Pancreas (tissue), 10 donors: ENCODE data around the gene BCL3. TPM values are rescaled to one million over a fixed set of nuclear protein-coding genes. Genes with fewer than 3 reads are reported as not detected.

Source experiments
- ATAC-seq, 4 donors: fragments of 200-7000 bp; cut with Tn5 transposase; one replicate each; pipeline versions ENCODE4 v1.8.0 to v1.9.1; 2020; ENCODE audit warnings: mild to moderate bottlenecking in 4 of 4, moderate library complexity in 4 of 4
- DNase-seq, 6 donors: peaks; one replicate each; pipeline ENCODE4 v3.0.0-alpha.2; 2020
- FAIRE-seq: peaks from 2 replicates; lab custom pipeline; 2012; peaks lifted over from hg19 to GRCh38; lab: Jason Lieb, UNC
- H3K27ac ChIP-seq, 4 donors: fragments of 200-600 bp; sonication (generic); 1 replicate in 3 of 4; 2 replicates in 1 of 4; pipeline versions ENCODE4 v1.5.0 to v1.8.0; 2020
- H3K27me3 ChIP-seq, 4 donors: fragments of 200-600 bp; one replicate each; pipeline ENCODE4 v1.8.0; 2021
- H3K36me3 ChIP-seq, 3 donors: fragments of 200-600 bp; sonication (generic) in 1 of 3; one replicate each; pipeline versions ENCODE4 v1.5.0 to v1.8.0; 2020 to 2021
- H3K4me1 ChIP-seq, 3 donors: fragments of 200-600 bp; one replicate each; pipeline ENCODE4 v1.8.0; 2021
- H3K4me3 ChIP-seq, 4 donors: fragments of 200-600 bp; sonication (generic) in 2 of 4; one replicate each; pipeline versions ENCODE4 v1.5.0 to v1.8.0; 2020 to 2021
- H3K9me3 ChIP-seq, 4 donors: fragments of 200-600 bp; one replicate each; pipeline ENCODE4 v1.8.0; 2021
- WGBS, 2 donors: extraction: QIAGEN DNeasy Blood & Tissue Kit; methylation state at CpG; one replicate each; pipeline ENCODE4 v1.1.7; 2013; 5-methylcytosine and 5-hydroxymethylcytosine counted together
- intact Hi-C, 3 donors: fragments of 100-400 bp; cut with DNase I; formaldehyde crosslinking; loops; one replicate each; pipeline versions ENCODE4 v1.11.1 to v1.14.2; 2022
- polyA plus RNA-seq, 2 donors: library from polyadenylated mRNA; stranded (reverse); fragments of 200-250 nt; gene quantifications; one replicate each; pipeline ENCODE4 v1.2.3, GENCODE V29; 2013
- total RNA-seq, 6 donors: library from RNA; stranded (reverse); fragmentation: NEBNext Ultra II Directional in 4 of 6; extraction: Animal tissue kit (Norgen Biotek cat#: 25700) in 4 of 6; gene quantifications; one replicate each; pipeline versions ENCODE4 v1.2.1 to v1.2.4, GENCODE V29; 2021 to 2023
- TF ChIP-seq, protein P1 (sequence below), 4 donors: fragments of 200-600 bp; sonication (generic) in 3 of 4; IDR thresholded peaks; one replicate each; pipeline versions ENCODE4 v1.5.0 to v1.8.0; 2021; ENCODE audit warnings: antibody characterized with exemption in 4 of 4
- donor health status: healthy with polysubstance abuse.
- donor health status: DM: no; HTN: no; CAD: no; lungs with moderate emphysema.
- donor health status: DM: no; HTN: no; CAD: no.
- donor health status: control.
- donor health status: control.
- donor health status: Bipolar disorder and iron deficiency.
- donor health status: DM: yes; HTN: yes; CAD: no.
- donor health status: DM: no; HTN: no; CAD: no.
- donor health status: DM: no; HTN: no; CAD: no.
- donor health status: DM: yes; HTN: yes; CAD: no.

The BCL3 gene
- total and polyA plus RNA-seq, 8 donors = 13.9 to 113 (median 36.5) TPM

DNA sequence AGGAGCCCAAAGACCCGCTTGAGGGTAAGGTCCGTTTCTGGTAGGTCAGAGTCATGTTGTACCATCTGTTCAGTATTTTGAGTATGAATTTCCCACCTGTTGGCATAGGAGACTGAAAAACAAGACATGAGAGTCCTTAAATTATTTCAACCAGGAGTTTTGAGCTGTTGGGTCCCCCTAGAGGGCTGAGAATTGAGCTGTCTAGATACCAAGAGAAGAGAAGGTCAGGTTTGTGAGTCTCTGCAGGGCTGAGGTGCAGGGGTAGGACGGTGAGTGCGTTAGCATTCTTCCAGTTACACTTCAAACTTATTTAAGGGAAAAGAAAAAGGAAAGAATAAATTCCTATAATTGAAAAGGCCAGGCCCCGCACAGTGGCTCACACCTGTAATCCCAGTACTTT is 34.2 kb downstream of the BCL3 start:
- Histone ChIP-seq H3K9me3 (no peaks in the 10 kb centered on the region), H3K36me3 (no peaks in the 10 kb centered on the region), H3K27ac (no peak overlapping the region), H3K4me1 (peaks cover 0 to 8% (median 0%) of the 10 kb centered on the region in 3 donors), H3K4me3 (no peak overlapping the region), H3K27me3 (no peaks in the 10 kb centered on the region)
- intact Hi-C loops = no loop called here
- 90 to 92% methylated on average over 5 of the region's 5 CpGs for WGBS, 2 donors
- DNase-seq (no peak), ATAC-seq (no peak), FAIRE-seq (no peak)
- TF ChIP-seq, protein P1, sequence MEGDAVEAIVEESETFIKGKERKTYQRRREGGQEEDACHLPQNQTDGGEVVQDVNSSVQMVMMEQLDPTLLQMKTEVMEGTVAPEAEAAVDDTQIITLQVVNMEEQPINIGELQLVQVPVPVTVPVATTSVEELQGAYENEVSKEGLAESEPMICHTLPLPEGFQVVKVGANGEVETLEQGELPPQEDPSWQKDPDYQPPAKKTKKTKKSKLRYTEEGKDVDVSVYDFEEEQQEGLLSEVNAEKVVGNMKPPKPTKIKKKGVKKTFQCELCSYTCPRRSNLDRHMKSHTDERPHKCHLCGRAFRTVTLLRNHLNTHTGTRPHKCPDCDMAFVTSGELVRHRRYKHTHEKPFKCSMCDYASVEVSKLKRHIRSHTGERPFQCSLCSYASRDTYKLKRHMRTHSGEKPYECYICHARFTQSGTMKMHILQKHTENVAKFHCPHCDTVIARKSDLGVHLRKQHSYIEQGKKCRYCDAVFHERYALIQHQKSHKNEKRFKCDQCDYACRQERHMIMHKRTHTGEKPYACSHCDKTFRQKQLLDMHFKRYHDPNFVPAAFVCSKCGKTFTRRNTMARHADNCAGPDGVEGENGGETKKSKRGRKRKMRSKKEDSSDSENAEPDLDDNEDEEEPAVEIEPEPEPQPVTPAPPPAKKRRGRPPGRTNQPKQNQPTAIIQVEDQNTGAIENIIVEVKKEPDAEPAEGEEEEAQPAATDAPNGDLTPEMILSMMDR (IDR thresholded peaks at IDR 0.05) = no peak

DNA sequence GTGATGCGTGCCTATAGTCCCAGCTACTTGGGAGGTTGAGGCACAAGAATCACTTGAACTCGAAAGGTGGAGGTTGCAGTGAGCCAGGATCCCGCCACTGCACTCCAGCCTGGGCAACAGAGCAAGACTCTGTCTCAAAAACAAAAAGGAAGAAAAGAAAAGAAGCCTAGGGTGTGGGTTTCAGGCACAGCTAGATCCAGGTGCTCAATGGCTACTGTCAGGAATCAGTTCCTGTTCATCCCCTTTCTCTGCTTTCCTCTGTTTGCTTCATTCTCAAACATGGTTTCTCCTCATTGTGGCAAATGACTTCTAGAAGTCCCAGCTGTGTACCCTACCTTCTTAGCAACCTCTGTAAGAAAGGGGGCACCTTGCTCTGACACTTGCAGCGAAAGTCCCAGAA is 35.0 kb downstream of the BCL3 start:
- ATAC-seq = no peak
- TF ChIP-seq, protein P1 (IDR thresholded peaks at IDR 0.05) = no peak

DNA sequence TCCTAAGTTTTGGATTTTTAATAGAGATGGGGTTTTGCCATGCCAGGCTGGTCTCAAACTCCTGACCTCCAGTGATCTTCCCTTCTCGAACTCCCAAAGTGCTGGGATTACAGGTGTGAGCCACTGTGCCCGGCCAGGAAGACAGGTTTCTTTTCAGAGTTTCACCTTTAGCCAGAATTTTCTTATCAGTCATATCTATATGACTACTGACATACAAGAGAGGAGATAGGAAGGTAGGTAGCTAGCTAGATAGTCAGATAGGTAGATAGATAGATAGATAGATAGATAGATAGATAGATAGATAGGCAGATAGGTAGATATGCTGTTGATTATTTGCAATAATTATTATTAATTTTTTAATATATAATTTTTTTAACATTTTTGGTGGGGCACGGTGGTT is 36.8 kb downstream of the BCL3 start:
- H3K36me3 ChIP-seq = no peaks in the 10 kb centered on the region
- H3K4me3 ChIP-seq = no peak overlapping the region
- ATAC-seq (no peak), DNase-seq (no peak), FAIRE-seq (no peak)
- no peaks in the 10 kb centered on the region for H3K27me3 ChIP-seq
- H3K9me3 ChIP-seq = no peaks in the 10 kb centered on the region
- H3K27ac ChIP-seq = no peak overlapping the region
- intact Hi-C loops = no loop called here
- TF ChIP-seq, protein P1 (IDR thresholded peaks at IDR 0.05) = no peak
- 76 to 78% methylated on average over 3 of the region's 3 CpGs for WGBS, 2 donors
- H3K4me1 ChIP-seq = peaks cover 0 to 8% (median 0%) of the 10 kb centered on the region in 3 donors

More for the DNA sequence above, 35.0 kb downstream of the BCL3 start:
- H3K27me3 ChIP-seq = no peaks in the 10 kb centered on the region
- no peak overlapping the region for H3K4me3 ChIP-seq
- 98 to 100% methylated on average over 4 of the region's 4 CpGs for WGBS, 2 donors
- no peaks in the 10 kb centered on the region for H3K36me3 ChIP-seq
- H3K4me1 ChIP-seq = peaks cover 0 to 8% (median 0%) of the 10 kb centered on the region in 3 donors
- no peak for DNase-seq
- intact Hi-C loops = no loop called here
- H3K9me3 ChIP-seq = no peaks in the 10 kb centered on the region
- H3K27ac ChIP-seq = no peak overlapping the region
- FAIRE-seq = no peak

DNA sequence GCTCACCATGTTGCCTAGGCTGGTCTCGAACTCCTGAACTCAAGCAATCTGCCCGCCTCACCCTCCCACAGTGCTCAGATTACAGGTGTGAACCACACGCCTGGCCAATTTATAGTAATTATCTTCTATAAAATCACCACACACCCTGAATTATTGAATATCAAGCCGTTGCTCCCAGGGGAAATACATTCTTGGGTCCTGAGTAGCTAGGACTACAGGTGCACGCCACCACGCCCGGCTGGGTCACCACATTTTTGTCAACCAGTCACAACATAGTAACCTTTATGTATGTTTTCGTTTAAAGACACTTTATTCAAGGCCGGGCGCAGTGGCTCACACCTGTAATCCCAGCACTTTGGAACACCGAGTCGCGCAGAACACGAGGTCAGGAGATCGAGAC is 37.5 kb downstream of the BCL3 start:
- Histone ChIP-seq H3K27ac (no peak overlapping the region), H3K9me3 (no peaks in the 10 kb centered on the region), H3K27me3 (no peaks in the 10 kb centered on the region), H3K36me3 (no peaks in the 10 kb centered on the region), H3K4me1 (peaks cover 0 to 8% (median 0%) of the 10 kb centered on the region in 3 donors), H3K4me3 (no peak overlapping the region)
- ATAC-seq (no peak), DNase-seq (no peak), FAIRE-seq (no peak)
- 94 to 95% methylated on average over 15 of the region's 15 CpGs for WGBS, 2 donors
- intact Hi-C loops = no loop called here
- TF ChIP-seq, protein P1 (IDR thresholded peaks at IDR 0.05) = no peak

DNA sequence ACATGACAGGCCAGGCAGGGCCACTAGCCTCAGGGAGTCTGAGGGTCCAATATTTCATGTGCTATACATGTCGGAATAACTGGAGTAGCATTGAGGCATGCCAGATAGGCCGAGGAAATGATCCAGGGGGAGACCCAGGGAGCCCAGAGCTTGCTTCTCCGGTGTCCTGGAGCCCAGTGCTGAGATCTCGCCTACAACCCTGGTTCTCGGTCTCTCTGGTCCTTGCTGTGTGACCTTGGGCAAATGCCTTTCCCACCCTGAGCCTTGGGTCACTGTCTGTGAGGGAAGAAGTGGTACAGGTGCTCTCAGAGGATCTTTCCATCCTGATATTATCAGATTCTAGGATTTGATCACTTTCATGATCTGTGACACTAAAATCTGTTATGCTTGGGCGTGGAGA is 40.5 kb downstream of the BCL3 start:
- TF ChIP-seq, protein P1 (IDR thresholded peaks at IDR 0.05) = no peak
- H3K27ac ChIP-seq = no peak overlapping the region
- no peaks in the 10 kb centered on the region for H3K9me3 ChIP-seq
- H3K36me3 ChIP-seq = peaks cover 0 to 8% (median 0%) of the 10 kb centered on the region in 3 donors
- H3K27me3 ChIP-seq = no peaks in the 10 kb centered on the region
- ATAC-seq (no peak), DNase-seq (no peak), FAIRE-seq (no peak)
- no peak overlapping the region for H3K4me3 ChIP-seq
- H3K4me1 ChIP-seq = peaks cover 0 to 8% (median 0%) of the 10 kb centered on the region in 3 donors
- intact Hi-C loops = no loop called here
- 95 to 97% methylated on average over 6 of the region's 6 CpGs for WGBS, 2 donors
